Umbilical cord (tissue), 2 donors: ENCODE results near the gene ACTR2. TPM values are rescaled to one million over a fixed set of nuclear protein-coding genes. Genes with fewer than 3 reads are reported as not detected.
"Not testable (repeated sequence)": the region's sequence is repeated elsewhere in the genome, so short reads cannot be mapped to it uniquely, and the experiment has no call there.

Experiments used
- DNase-seq: peaks from one replicate; pipeline ENCODE4 v3.0.0-alpha.2; 2015; ENCODE audit warnings: low spot score
- total RNA-seq: library from RNA; depleted of rRNA; stranded (reverse); fragments of >200 nt; gene quantifications from one replicate; pipeline ENCODE4 v1.2.3, GENCODE V29; 2014; ENCODE audit warnings: low replicate concordance; ENCODE audit not compliant: insufficient read depth

The ACTR2 gene
- total RNA-seq, 1 donor from 2014 or later = 71.3 TPM

DNA sequence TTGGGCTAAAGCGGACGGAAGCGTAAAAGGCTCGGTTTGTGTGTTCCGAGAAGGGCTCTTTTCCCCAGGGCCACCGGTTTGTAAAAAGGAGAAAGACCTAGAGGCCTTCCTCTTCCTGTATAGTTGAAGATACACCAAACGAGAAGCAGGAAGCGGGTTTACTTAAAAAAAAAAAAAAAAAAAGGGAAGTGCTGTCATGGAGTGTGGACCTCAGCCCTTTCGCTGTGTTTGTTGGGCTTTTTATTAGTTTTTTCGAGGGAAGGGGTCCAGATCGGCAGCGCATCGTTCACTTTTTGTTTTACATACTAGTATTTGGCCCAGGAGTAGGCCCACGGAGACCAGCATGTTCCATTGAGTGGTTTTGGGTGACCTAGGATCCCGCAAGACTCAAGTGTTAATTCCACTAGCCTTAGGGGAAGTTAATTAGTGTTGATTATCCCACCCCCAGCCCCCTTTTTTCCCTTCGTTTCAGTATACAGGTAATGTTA lies 676 bp downstream of the ACTR2 start:
- DNase-seq = peak; percentile 75

DNA sequence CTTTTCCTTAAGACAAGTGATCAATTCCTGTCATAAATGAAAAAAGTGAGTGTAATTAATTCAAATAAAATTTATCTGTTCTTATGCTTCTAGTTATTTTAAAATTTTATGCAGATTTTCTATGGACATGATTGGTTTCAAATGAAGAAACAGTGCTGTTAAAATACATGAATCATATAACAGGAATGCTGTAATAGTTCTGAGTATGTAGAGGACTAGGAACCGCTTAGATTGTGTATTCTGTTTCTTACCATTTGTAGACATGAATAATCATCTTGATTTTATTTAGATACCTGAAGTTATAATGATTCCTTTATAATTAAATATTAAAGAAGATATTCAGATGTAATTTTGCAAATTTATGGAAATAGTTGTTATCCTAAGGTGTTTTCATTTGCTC lies 3.5 kb downstream of the ACTR2 start:
- DNase-seq = no peak

DNA sequence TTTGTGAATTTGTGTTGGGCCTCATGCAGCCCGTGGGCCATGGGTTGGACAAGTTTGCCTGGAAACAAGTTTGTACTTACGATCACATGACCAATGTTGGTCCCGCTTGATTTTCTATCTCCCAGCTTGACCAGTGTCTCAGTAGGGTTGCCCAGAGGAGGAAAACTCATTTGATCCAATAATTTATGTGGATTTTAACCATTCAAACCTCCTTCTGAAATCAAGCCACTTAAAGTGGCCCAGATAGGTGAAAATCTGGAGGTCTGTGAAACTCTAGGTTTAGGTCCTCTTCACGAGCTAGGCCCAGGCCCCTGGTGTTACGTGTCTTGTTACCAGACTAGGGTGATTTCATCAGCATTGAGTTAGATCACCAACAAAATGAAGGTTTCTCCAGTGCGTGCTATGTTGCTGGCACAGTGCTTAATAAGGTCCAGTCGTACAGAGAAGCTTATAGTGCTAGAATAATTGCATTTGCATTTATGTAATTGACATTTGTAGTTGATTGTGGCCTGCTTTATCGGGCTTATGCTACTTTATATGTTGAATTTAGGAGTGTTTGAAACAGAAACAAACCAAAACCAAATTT lies 4.4 kb downstream of the ACTR2 start:
- DNase-seq = no peak

GRCh38 chr2:65232636-65233035 lies 5.0 kb downstream of the ACTR2 start:
- peak; percentile 43 for DNase-seq

- DNase-seq = no peak
These were observed 13.0 kb downstream of the ACTR2 start for GRCh38 chr2:65240657-65241056.

GRCh38 chr2:65244452-65244851 lies 16.8 kb downstream of the ACTR2 start:
- not testable (repeated sequence) for DNase-seq

GRCh38 chr2:65252640-65253039 lies 25.0 kb downstream of the ACTR2 start:
- no peak for DNase-seq

DNA sequence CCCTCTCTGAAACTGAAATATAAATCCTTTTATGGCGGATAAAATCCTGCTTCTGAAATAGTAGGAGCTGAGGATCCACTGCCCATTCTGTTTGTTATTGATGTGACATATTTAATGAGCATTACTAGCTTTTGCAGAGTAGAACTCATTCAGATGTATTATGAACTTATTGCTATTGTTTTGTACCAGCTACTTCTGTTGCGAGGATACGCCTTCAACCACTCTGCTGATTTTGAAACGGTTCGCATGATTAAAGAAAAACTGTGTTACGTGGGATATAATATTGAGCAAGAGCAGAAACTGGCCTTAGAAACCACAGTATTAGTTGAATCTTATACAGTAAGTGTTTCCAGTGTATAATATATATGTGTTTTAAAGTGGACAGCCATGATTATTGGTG lies 27.7 kb downstream of the ACTR2 start:
- DNase-seq = no peak

- no peak for DNase-seq
These were observed 28.4 kb downstream of the ACTR2 start for GRCh38 chr2:65256054-65256453.

DNA sequence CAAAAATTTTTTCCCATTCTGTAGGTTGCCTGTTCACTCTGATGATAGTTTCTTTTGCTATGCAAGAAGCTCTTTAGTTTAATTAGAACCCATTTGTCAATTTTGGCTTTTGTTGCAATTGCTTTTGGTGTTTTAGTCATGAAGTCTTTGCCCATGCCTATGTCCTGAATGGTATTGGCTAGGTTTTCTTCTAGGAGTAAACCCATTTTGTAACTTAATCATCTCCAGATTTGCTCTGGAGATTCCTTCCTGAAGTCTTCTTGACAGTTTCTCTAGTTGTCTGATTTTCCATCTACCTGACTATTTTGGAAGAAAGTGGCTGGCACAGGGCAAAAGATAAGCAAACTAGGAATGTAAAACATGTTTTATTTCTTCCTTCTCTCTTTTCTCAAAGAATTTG lies 30.2 kb downstream of the ACTR2 start:
- not testable (repeated sequence) for DNase-seq

DNA sequence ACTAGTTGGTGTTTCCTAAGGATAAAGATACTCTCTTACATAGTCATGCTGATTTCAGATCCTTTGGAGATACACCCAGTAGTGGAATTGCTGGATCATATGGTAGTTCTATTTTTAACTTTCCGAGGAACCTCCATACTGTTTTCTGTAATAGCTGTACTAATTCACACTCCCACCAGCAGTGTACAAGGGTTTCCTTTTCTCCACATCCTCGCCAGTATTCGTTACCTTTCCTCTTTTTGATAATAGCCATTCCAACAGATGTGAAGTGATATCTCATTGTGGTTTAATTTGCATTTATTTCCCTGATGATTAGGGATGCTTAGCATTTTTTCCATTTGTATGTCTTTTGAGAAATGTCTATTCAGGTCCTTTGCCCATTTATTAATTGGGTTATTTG lies 34.0 kb downstream of the ACTR2 start:
- no peak for DNase-seq

DNA sequence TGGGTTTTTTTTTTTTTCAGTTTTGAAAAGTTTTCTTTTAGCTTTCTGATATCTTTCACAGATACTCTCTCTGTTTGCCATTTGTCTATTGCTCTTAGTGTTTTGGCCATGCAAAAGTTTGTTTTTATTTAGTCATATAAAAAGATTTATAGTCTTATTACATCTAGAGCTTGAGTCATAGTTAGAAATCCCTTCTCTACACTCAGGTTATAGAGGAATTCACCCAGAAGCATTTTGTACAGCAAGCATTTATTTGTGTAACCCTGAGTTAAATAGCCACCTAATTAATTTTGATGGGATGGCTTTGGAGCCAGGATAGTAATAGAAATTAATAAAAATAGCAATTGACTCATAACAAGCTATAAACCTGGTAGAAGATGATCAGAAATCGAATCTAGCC lies 35.6 kb downstream of the ACTR2 start:
- no peak for DNase-seq

GRCh38 chr2:65263986-65264385 lies 36.4 kb downstream of the ACTR2 start:
- DNase-seq = no peak

DNA sequence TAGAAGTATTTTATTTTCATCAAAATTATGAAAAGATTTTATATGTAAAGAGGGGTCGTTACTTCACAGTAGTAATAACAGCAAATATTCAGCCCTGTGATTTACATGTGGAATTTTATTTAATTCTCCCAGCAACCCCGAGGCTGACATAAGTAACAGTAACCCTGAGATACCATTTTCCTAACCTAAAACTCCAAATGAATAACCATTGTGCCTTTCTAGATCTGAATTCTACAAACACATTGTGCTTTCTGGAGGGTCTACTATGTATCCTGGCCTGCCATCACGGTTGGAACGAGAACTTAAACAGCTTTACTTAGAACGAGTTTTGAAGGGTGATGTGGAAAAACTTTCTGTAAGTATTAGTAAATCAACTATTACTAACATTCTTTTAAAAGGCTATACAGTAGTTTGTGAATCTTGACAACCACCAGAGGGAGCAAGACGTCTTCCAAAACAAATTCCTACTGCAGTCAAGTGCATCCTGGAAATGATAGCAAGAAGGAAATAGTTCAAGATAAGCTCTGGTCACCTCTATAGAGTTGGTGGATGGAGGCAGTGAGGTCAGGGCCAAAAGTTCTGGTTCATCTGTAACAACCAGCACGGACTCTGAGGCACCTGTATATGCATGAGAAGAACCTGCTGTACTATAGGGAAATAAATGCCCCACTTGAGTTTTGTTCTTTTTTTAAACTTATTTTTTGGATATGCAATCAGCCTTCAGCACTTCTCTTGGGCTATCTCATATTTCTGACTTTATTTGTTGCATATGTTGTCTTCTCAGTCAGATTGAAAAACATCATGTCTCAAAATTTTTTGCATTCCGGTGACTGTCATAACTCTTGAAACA lies 37.4 kb downstream of the ACTR2 start:
- DNase-seq = peak; percentile 77

DNA sequence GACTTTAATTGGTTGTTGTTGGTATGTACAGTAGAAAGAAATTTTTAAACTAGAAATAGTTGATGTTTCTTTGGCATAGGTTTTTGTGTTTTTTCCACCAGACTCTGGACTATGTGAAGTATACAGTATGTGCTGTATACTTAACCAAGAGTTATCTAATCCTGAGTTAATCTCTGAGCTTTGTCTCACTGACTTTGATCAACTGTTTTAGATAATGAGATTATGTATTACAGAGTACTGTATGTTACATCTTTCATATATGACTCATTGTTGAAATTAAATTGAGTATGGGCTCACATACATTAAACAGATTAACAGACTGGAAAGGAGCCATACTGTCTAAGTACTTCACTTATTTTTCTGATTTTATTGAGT lies 38.0 kb downstream of the ACTR2 start:
- DNase-seq = no peak

- DNase-seq = no peak
These were observed 39.4 kb downstream of the ACTR2 start for GRCh38 chr2:65267008-65267407.

DNA sequence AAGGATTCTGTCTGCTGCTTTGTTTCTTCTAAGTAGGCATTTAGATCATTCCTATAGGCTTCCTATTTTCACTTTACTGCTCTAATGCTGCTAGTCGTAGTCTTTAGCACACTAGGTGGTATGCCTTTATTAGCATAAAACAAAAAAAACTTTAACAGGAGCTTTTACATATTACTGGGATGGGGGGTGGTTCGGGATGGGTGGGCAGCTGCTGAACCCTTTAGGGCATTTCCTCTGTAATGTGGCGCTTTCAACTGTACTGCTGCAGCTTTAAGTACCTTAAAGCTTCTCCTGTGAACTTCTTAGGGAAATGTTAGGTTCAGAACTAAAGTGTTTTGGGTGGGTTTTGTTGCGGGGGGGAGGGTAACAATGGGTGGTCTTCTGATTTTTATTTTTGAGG lies 41.3 kb downstream of the ACTR2 start:
- no peak for DNase-seq

- DNase-seq = no peak
These were observed 45.7 kb downstream of the ACTR2 start for GRCh38 chr2:65273344-65273743.

DNA sequence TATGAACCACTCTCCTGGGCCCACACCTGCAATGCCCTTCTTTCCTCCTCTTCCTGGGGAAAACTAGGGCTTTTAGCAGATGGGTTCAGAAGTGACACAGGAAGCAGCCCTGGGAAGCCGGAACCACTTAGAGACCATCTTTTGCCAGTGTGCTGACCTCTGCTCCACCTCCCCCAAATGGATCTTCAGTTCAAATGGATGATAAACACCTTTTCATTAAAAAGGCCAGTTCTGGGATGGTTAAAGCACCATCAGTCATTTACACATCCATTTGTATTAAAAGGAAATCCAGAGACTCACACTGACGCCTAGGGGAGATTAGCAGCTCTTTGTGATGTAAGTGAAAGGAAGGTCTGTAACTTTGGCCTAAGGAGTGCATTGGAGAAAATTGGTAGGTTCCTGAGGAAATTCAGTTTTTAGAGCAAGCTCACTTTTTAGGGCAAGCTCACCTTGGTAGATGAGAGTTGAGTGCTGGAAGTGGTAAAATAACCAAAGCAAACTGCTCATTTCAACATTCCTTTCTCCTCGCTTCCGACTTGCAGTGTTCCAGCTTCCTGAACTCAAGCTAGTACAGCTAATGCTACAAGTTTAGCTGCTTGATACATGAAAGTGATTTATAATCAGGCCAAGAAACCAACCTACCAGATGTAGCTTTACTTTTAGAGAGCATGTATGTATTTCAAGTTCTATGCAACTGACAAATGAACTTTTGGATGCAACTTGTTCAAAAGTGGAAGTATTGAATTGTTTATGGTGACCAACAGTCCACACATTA lies 47.7 kb downstream of the ACTR2 start:
- peak; percentile 53 for DNase-seq

- DNase-seq = no peak
These were observed 49.0 kb downstream of the ACTR2 start for GRCh38 chr2:65276609-65277008.

DNA sequence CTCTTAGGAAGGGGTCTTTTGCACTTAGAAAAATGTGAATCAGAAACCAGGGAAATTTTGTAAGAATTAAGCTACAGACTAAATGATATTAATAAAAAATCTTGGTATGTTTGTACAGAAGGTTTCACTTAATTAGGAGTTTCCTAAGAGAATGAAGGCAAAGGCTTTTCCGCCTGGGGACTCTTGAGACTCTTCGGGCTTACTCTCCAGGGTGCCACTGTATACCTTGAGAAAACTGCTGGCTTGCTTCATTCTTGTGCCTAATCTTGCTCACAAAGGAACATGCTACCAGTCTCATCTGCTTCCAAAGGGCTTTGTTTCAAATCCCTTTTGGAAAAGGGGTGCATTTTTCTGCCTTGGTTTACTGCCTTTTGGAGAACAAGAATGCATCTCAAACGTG lies 49.5 kb downstream of the ACTR2 start:
- DNase-seq = no peak

DNA sequence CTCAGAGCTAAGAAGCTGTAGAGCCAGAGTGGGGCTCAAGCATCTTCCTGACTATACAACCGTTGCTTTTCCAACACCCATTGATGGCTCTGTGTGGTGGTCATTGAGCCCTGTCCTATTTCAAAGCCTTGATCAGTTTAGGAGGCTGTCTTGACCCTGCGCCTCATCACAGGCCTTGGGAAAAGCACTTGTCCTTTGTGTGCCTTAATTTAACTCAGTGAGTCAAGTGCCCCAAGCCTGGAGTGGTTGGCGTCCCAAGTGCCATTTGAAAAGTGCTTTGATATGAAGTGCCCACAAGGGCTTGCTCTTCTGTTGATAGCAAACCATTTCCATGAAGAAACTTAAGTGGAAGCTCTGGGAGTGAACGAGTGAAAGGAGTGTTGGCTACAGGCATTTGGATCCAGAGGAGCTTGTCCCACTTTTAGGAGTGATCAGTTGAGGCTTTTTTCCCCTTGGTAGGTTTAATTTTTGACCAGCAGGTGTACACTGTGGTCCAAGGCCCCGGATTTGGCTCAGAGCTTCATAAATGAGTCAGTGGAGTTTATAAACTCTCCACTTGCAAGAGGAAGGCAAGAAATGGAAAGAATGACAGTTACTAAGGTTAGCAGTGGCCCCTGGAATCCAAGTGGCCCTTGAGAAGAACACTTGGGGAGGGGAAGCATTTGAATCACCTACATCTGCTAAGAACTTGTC lies 50.3 kb downstream of the ACTR2 start:
- no peak for DNase-seq
